ENCODE data around the gene RAET1G.
"Not testable (repeated sequence)": the region's sequence is repeated elsewhere in the genome, so short reads cannot be mapped to it uniquely, and the experiment has no call there.

RAET1G gene

GRCh38 chr6:149938571-149939355, 15.8 kb upstream of the RAET1G start:
- Mint-ChIP-seq H3K36me3 (ENCODE audit: low read depth) (no peaks in the 10 kb centered on the region), H3K4me3 (peak overlapping the region; percentile 68), H3K9me3 (no peaks in the 10 kb centered on the region), H3K27ac (no peak overlapping the region), H3K27me3 (ENCODE audit: low read depth, poor library complexity) (peaks cover 100% of the 10 kb centered on the region), H3K4me1 (peaks cover 7% of the 10 kb centered on the region)
- peak; percentile 33 for DNase-seq
- TF ChIP-seq CTCF (IDR thresholded peaks at IDR 0.05): no peak

GRCh38 chr6:149938013-149938570, 15.2 kb upstream of the RAET1G start:
- peaks cover 100% of the 10 kb centered on the region for H3K27me3 Mint-ChIP-seq (ENCODE audit: low read depth, poor library complexity)
- not testable (repeated sequence) for H3K36me3 Mint-ChIP-seq (ENCODE audit: low read depth); H3K4me1 Mint-ChIP-seq; DNase-seq; H3K27ac Mint-ChIP-seq; H3K4me3 Mint-ChIP-seq; H3K9me3 Mint-ChIP-seq

GRCh38 chr6:149936743-149937142, 13.8 kb upstream of the RAET1G start:
- Mint-ChIP-seq H3K36me3 (ENCODE audit: low read depth) (no peaks in the 10 kb centered on the region), H3K4me3 (no peak overlapping the region), H3K27ac (no peak overlapping the region), H3K9me3 (no peaks in the 10 kb centered on the region), H3K4me1 (peaks cover 7% of the 10 kb centered on the region), H3K27me3 (ENCODE audit: low read depth, poor library complexity) (peaks cover 100% of the 10 kb centered on the region)
- no peak for DNase-seq
- no peak for TF ChIP-seq CTCF (IDR thresholded peaks at IDR 0.05)

- H3K9me3 Mint-ChIP-seq: peaks cover under 1% of the 10 kb centered on the region
- no peak overlapping the region for H3K4me3 Mint-ChIP-seq
- H3K27me3 Mint-ChIP-seq (ENCODE audit: low read depth, poor library complexity): peaks cover 100% of the 10 kb centered on the region
- H3K4me1 Mint-ChIP-seq: peaks cover 7% of the 10 kb centered on the region
- no peak for DNase-seq
- H3K36me3 Mint-ChIP-seq (ENCODE audit: low read depth): no peaks in the 10 kb centered on the region
- no peak overlapping the region for H3K27ac Mint-ChIP-seq
- TF ChIP-seq CTCF (IDR thresholded peaks at IDR 0.05): no peak
Observed at GRCh38 chr6:149935668-149936067, 12.7 kb upstream of the RAET1G start.

- Mint-ChIP-seq H3K4me1 (peaks cover 7% of the 10 kb centered on the region), H3K4me3 (no peak overlapping the region), H3K27ac (no peak overlapping the region), H3K36me3 (ENCODE audit: low read depth) (no peaks in the 10 kb centered on the region), H3K27me3 (ENCODE audit: low read depth, poor library complexity) (peaks cover 100% of the 10 kb centered on the region), H3K9me3 (peaks cover 4% of the 10 kb centered on the region)
- TF ChIP-seq CTCF (IDR thresholded peaks at IDR 0.05): no peak
- DNase-seq: no peak
Observed at GRCh38 chr6:149935246-149935645, 12.3 kb upstream of the RAET1G start.

GRCh38 chr6:149934249-149935156, 11.6 kb upstream of the RAET1G start:
- H3K9me3 Mint-ChIP-seq: peaks cover 7% of the 10 kb centered on the region
- peak; percentile 68 for TF ChIP-seq CTCF (IDR thresholded peaks at IDR 0.05)
- no peak overlapping the region for H3K27ac Mint-ChIP-seq
- peak; percentile 74 for DNase-seq
- peaks cover 7% of the 10 kb centered on the region for H3K4me1 Mint-ChIP-seq
- peaks cover 100% of the 10 kb centered on the region for H3K27me3 Mint-ChIP-seq (ENCODE audit: low read depth, poor library complexity)
- no peaks in the 10 kb centered on the region for H3K36me3 Mint-ChIP-seq (ENCODE audit: low read depth)
- no peak overlapping the region for H3K4me3 Mint-ChIP-seq

All from nephron progenitor cell (in vitro differentiated cells).